ENCODE results near the gene LAMB4. TPM values are rescaled to one million over a fixed set of nuclear protein-coding genes. Genes with fewer than 3 reads are reported as not detected.

The LAMB4 gene
- polyA plus RNA-seq, 2 of the 4 experiments (the other 2 are of a cell fraction): 0.13 to 0.19 TPM

DNA sequence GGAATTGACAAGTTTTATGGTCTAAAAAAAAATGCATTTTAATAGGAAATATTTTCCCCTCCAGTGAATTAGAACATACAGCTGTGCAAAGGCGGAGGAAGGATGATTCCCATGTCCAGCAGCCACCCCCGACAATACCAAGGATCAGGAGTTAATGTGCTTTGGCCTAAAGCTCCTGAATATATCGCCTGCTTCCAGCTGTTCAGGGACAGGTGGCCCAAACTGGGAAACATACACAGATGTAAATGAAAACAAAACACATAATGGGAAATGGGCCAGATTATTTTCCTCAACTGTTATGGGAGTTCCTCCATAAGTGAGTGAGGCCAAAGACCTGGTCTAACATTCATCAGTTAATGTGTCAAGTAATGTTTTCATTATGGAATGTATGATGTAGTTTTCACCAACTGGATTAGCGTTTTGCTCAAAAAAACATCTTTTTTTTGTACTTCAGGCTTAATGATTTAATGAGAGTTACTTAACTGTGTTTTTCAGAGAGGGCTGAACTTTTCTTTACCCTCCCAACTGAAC is 72.1 kb downstream of the LAMB4 start:
- ChIA-PET POLR2A (no interaction called here), CTCF (interaction anchor here (0.8 to 1.5 kb wide), 5 partner anchors 10 to 409 kb away, joined by 3 read pairs; no protein-coding TSS in a partner anchor)
- TF ChIP-seq POLR2AphosphoS2 (conservative IDR thresholded peaks at IDR 0.05; ENCODE audit: low read length) (no peak), MYC (IDR thresholded peaks at IDR 0.05; ENCODE audit: borderline replicate concordance, low read length) (no peak), FOSB (CRISPR knock-in tag; IDR thresholded peaks at IDR 0.05) (no peak), EP300 (IDR thresholded peaks at IDR 0.05) (no peak), CTCF (IDR thresholded peaks at IDR 0.05) (no peak), NFE2L2 (conservative IDR thresholded peaks at IDR 0.05; ENCODE audit: low read length) (no peak)
- TF ChIP-seq, protein P1, sequence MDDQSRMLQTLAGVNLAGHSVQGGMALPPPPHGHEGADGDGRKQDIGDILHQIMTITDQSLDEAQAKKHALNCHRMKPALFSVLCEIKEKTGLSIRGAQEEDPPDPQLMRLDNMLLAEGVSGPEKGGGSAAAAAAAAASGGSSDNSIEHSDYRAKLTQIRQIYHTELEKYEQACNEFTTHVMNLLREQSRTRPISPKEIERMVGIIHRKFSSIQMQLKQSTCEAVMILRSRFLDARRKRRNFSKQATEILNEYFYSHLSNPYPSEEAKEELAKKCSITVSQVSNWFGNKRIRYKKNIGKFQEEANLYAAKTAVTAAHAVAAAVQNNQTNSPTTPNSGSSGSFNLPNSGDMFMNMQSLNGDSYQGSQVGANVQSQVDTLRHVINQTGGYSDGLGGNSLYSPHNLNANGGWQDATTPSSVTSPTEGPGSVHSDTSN (IDR thresholded peaks at IDR 0.05): no peak
- TF ChIP-seq, protein P2, sequence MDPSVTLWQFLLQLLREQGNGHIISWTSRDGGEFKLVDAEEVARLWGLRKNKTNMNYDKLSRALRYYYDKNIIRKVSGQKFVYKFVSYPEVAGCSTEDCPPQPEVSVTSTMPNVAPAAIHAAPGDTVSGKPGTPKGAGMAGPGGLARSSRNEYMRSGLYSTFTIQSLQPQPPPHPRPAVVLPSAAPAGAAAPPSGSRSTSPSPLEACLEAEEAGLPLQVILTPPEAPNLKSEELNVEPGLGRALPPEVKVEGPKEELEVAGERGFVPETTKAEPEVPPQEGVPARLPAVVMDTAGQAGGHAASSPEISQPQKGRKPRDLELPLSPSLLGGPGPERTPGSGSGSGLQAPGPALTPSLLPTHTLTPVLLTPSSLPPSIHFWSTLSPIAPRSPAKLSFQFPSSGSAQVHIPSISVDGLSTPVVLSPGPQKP (IDR thresholded peaks at IDR 0.05; ENCODE audit: low read depth, low read length): no peak
- DNase-seq (ENCODE audit: low read depth in 1 of 2, low spot score in 1 of 2) (no peak), ATAC-seq (no peak), FAIRE-seq (no peak)
- H3K4me1 ChIP-seq: peaks cover 8% of the 10 kb centered on the region; the same call in 2 of the 3 replicates
- no peak overlapping the region for H3K4me3 ChIP-seq
- WGBS (ENCODE audit: missing lambda C conversion rate): 87% methylated on average over 4 of the region's 4 CpGs
- H3K9me3 ChIP-seq: no peaks in the 10 kb centered on the region
- no peak overlapping the region for H3K4me2 ChIP-seq
- H3K27ac ChIP-seq: no peak overlapping the region

GRCh38 chr7:108055611-108056021 is 74.5 kb downstream of the LAMB4 start:
- Histone ChIP-seq H3K27ac (no peak overlapping the region), H3K4me3 (no peak overlapping the region), H3K4me1 (peaks cover 8% of the 10 kb centered on the region; the same call in 2 of the 3 replicates), H3K4me2 (no peak overlapping the region), H3K9me3 (no peaks in the 10 kb centered on the region)
- FAIRE-seq (no peak), ATAC-seq (no peak), DNase-seq (ENCODE audit: low read depth in 1 of 2, low spot score in 1 of 2) (no peak)
- ChIA-PET POLR2A (no interaction called here), CTCF (interaction anchor here (1.8 kb wide), 1 partner anchor 31 kb away, joined by 3 read pairs; no protein-coding TSS in a partner anchor)
- no peak for TF ChIP-seq NFE2L2 (conservative IDR thresholded peaks at IDR 0.05; ENCODE audit: low read length)
- no peak for TF ChIP-seq ZSCAN20 (CRISPR knock-in tag; IDR thresholded peaks at IDR 0.05)
- TF ChIP-seq BHLHE40 (IDR thresholded peaks at IDR 0.05; ENCODE audit: low read depth, low read length): no peak
- WGBS (ENCODE audit: missing lambda C conversion rate): 87% methylated on average over 7 of the region's 7 CpGs

DNA sequence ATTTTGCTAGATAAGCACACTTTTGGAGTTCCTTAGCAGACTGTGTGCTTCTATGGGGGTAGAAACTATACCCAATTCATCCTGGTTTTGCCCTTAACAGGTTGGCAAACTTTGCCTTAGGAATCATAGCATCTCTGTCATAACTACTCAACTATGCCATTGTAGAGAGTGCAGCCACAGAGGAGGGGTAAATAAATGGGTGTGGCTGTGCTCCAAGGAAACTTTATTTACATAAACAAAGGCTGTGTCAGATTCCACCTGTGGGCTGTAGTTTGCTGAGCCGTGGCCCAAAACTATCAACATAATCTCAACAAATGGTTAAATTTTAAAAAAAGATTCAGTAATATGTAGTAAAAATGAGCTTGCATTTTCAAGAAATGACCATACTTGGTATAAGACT is 75.6 kb downstream of the LAMB4 start:
- Histone ChIP-seq H3K9me3 (no peaks in the 10 kb centered on the region), H3K4me1 (peaks cover 8% of the 10 kb centered on the region; the same call in 2 of the 3 replicates), H3K4me2 (no peak overlapping the region), H3K4me3 (no peak overlapping the region), H3K27ac (no peak overlapping the region)
- ChIA-PET POLR2A (no interaction called here), CTCF (interaction anchor here (0.6 to 1.7 kb wide), 3 partner anchors 17 to 111 kb away, joined by 3 to 5 read pairs (median 3); no protein-coding TSS in a partner anchor)
- TF ChIP-seq NFE2L2 (conservative IDR thresholded peaks at IDR 0.05; ENCODE audit: low read length) (no peak), JUNB (IDR thresholded peaks at IDR 0.05) (no peak), EHF (CRISPR knock-in tag; IDR thresholded peaks at IDR 0.05) (no peak), NR3C1 (IDR thresholded peaks at IDR 0.05) (no peak), GATA3 (IDR thresholded peaks at IDR 0.05; ENCODE audit: borderline replicate concordance) (no peak), MAZ (IDR thresholded peaks at IDR 0.05; ENCODE audit: borderline replicate concordance, low read depth, low read length) (no peak)
- TF ChIP-seq, protein P3, sequence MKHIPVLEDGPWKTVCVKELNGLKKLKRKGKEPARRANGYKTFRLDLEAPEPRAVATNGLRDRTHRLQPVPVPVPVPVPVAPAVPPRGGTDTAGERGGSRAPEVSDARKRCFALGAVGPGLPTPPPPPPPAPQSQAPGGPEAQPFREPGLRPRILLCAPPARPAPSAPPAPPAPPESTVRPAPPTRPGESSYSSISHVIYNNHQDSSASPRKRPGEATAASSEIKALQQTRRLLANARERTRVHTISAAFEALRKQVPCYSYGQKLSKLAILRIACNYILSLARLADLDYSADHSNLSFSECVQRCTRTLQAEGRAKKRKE (CRISPR knock-in tag; IDR thresholded peaks at IDR 0.05; ENCODE audit: low read depth): no peak
- TF ChIP-seq, protein P2 (IDR thresholded peaks at IDR 0.05; ENCODE audit: low read depth, low read length): no peak
- ATAC-seq (peak; percentile 56 to 65; a peak in 2 of 6 replicates), DNase-seq (ENCODE audit: low read depth in 1 of 2, low spot score in 1 of 2) (peak in 1 of 2 experiments; percentile 42), FAIRE-seq (no peak)
- WGBS (ENCODE audit: missing lambda C conversion rate): 10% methylated on average over 1 of the region's 1 CpG

Data from A549 (cell line).